Measurements from ENCODE around the gene GADL1. TPM values are rescaled to one million over a fixed set of nuclear protein-coding genes. Genes with fewer than 3 reads are reported as not detected.

The GADL1 gene
- total and polyA plus RNA-seq, 2 donors: 0.02 to 0.09 TPM

- no peak overlapping the region for H3K27ac ChIP-seq (ENCODE audit: low read depth in 1 of 2, low read length in 1 of 2)
- H3K4me1 ChIP-seq (ENCODE audit: control insufficient read depth in 2 of 2, insufficient read depth in 2 of 2, low read length in 2 of 2): peaks cover 2 to 3% of the 10 kb centered on the region in 2 donors
- no peak overlapping the region for H3K4me3 ChIP-seq (ENCODE audit: low read length in 2 of 2)
- H3K27me3 ChIP-seq (ENCODE audit: control insufficient read depth in 2 of 2, insufficient read depth in 1 of 2, low read length in 1 of 2): no peaks in the 10 kb centered on the region
- DNase-seq (ENCODE audit: low read depth in 6 of 9, low spot score in 9 of 9): no peak
- H3K36me3 ChIP-seq (ENCODE audit: control insufficient read depth in 2 of 2, insufficient read depth in 2 of 2, low read length in 1 of 2): no peaks in the 10 kb centered on the region
- 98% methylated on average over 1 of the region's 1 CpG for WGBS
- H3K9me3 ChIP-seq (ENCODE audit: control insufficient read depth in 2 of 2, insufficient read depth in 1 of 2, low read length in 1 of 2): no peaks in the 10 kb centered on the region
Measured at GRCh38 chr3:30733209-30733608, 161.3 kb downstream of the GADL1 start.

GRCh38 chr3:30730967-30731366 lies 163.5 kb downstream of the GADL1 start:
- H3K27me3 ChIP-seq (ENCODE audit: control insufficient read depth in 2 of 2, insufficient read depth in 1 of 2, low read length in 1 of 2): no peaks in the 10 kb centered on the region
- H3K4me1 ChIP-seq (ENCODE audit: control insufficient read depth in 2 of 2, insufficient read depth in 2 of 2, low read length in 2 of 2): peaks cover 2 to 3% of the 10 kb centered on the region in 2 donors
- H3K4me3 ChIP-seq (ENCODE audit: low read length in 2 of 2): no peak overlapping the region
- no peak for DNase-seq (ENCODE audit: low read depth in 6 of 9, low spot score in 9 of 9)
- 73% methylated on average over 3 of the region's 3 CpGs for WGBS
- H3K27ac ChIP-seq (ENCODE audit: low read depth in 1 of 2, low read length in 1 of 2): no peak overlapping the region
- H3K36me3 ChIP-seq (ENCODE audit: control insufficient read depth in 2 of 2, insufficient read depth in 2 of 2, low read length in 1 of 2): no peaks in the 10 kb centered on the region
- no peaks in the 10 kb centered on the region for H3K9me3 ChIP-seq (ENCODE audit: control insufficient read depth in 2 of 2, insufficient read depth in 1 of 2, low read length in 1 of 2)

GRCh38 chr3:30729936-30730335 lies 164.5 kb downstream of the GADL1 start:
- Histone ChIP-seq H3K27me3 (ENCODE audit: control insufficient read depth in 2 of 2, insufficient read depth in 1 of 2, low read length in 1 of 2) (no peaks in the 10 kb centered on the region), H3K9me3 (ENCODE audit: control insufficient read depth in 2 of 2, insufficient read depth in 1 of 2, low read length in 1 of 2) (no peaks in the 10 kb centered on the region), H3K4me3 (ENCODE audit: low read length in 2 of 2) (no peak overlapping the region), H3K36me3 (ENCODE audit: control insufficient read depth in 2 of 2, insufficient read depth in 2 of 2, low read length in 1 of 2) (no peaks in the 10 kb centered on the region), H3K27ac (ENCODE audit: low read depth in 1 of 2, low read length in 1 of 2) (no peak overlapping the region), H3K4me1 (ENCODE audit: control insufficient read depth in 2 of 2, insufficient read depth in 2 of 2, low read length in 2 of 2) (peaks cover 2 to 3% of the 10 kb centered on the region in 2 donors)
- no peak for DNase-seq (ENCODE audit: low read depth in 6 of 9, low spot score in 9 of 9)

GRCh38 chr3:30729512-30729911 lies 164.9 kb downstream of the GADL1 start:
- Histone ChIP-seq H3K36me3 (ENCODE audit: control insufficient read depth in 2 of 2, insufficient read depth in 2 of 2, low read length in 1 of 2) (no peaks in the 10 kb centered on the region), H3K27me3 (ENCODE audit: control insufficient read depth in 2 of 2, insufficient read depth in 1 of 2, low read length in 1 of 2) (no peaks in the 10 kb centered on the region), H3K27ac (ENCODE audit: low read depth in 1 of 2, low read length in 1 of 2) (no peak overlapping the region), H3K4me1 (ENCODE audit: control insufficient read depth in 2 of 2, insufficient read depth in 2 of 2, low read length in 2 of 2) (peaks cover 2 to 3% of the 10 kb centered on the region in 2 donors), H3K4me3 (ENCODE audit: low read length in 2 of 2) (no peak overlapping the region), H3K9me3 (ENCODE audit: control insufficient read depth in 2 of 2, insufficient read depth in 1 of 2, low read length in 1 of 2) (no peaks in the 10 kb centered on the region)
- peak in 4 of 9 donors; percentile 17 to 68 (median 33) for DNase-seq (ENCODE audit: low read depth in 6 of 9, low spot score in 9 of 9)
- WGBS: 29% methylated on average over 2 of the region's 2 CpGs

GRCh38 chr3:30728143-30728542 lies 166.3 kb downstream of the GADL1 start:
- no peaks in the 10 kb centered on the region for H3K27me3 ChIP-seq (ENCODE audit: control insufficient read depth in 2 of 2, insufficient read depth in 1 of 2, low read length in 1 of 2)
- 98% methylated on average over 4 of the region's 4 CpGs for WGBS
- no peak overlapping the region for H3K27ac ChIP-seq (ENCODE audit: low read depth in 1 of 2, low read length in 1 of 2)
- peaks cover 2 to 3% of the 10 kb centered on the region in 2 donors for H3K4me1 ChIP-seq (ENCODE audit: control insufficient read depth in 2 of 2, insufficient read depth in 2 of 2, low read length in 2 of 2)
- DNase-seq (ENCODE audit: low read depth in 6 of 9, low spot score in 9 of 9): no peak
- H3K9me3 ChIP-seq (ENCODE audit: control insufficient read depth in 2 of 2, insufficient read depth in 1 of 2, low read length in 1 of 2): no peaks in the 10 kb centered on the region
- H3K36me3 ChIP-seq (ENCODE audit: control insufficient read depth in 2 of 2, insufficient read depth in 2 of 2, low read length in 1 of 2): no peaks in the 10 kb centered on the region
- no peak overlapping the region for H3K4me3 ChIP-seq (ENCODE audit: low read length in 2 of 2)

GRCh38 chr3:30724863-30725262 lies 169.6 kb downstream of the GADL1 start:
- DNase-seq (ENCODE audit: low read depth in 6 of 9, low spot score in 9 of 9): no peak
- WGBS: 98% methylated on average over 3 of the region's 3 CpGs
- H3K36me3 ChIP-seq (ENCODE audit: control insufficient read depth in 2 of 2, insufficient read depth in 2 of 2, low read length in 1 of 2): no peaks in the 10 kb centered on the region

GRCh38 chr3:30723211-30723610 lies 171.2 kb downstream of the GADL1 start:
- Histone ChIP-seq H3K27ac (ENCODE audit: low read depth in 1 of 2, low read length in 1 of 2) (no peak overlapping the region), H3K36me3 (ENCODE audit: control insufficient read depth in 2 of 2, insufficient read depth in 2 of 2, low read length in 1 of 2) (no peaks in the 10 kb centered on the region), H3K9me3 (ENCODE audit: control insufficient read depth in 2 of 2, insufficient read depth in 1 of 2, low read length in 1 of 2) (no peaks in the 10 kb centered on the region), H3K27me3 (ENCODE audit: control insufficient read depth in 2 of 2, insufficient read depth in 1 of 2, low read length in 1 of 2) (no peaks in the 10 kb centered on the region), H3K4me3 (ENCODE audit: low read length in 2 of 2) (no peak overlapping the region), H3K4me1 (ENCODE audit: control insufficient read depth in 2 of 2, insufficient read depth in 2 of 2, low read length in 2 of 2) (no peaks in the 10 kb centered on the region)
- 95% methylated on average over 1 of the region's 1 CpG for WGBS
- no peak for DNase-seq (ENCODE audit: low read depth in 6 of 9, low spot score in 9 of 9)

More at GRCh38 chr3:30724863-30725262, 169.6 kb downstream of the GADL1 start:
- H3K9me3 ChIP-seq (ENCODE audit: control insufficient read depth in 2 of 2, insufficient read depth in 1 of 2, low read length in 1 of 2): no peaks in the 10 kb centered on the region
- H3K4me3 ChIP-seq (ENCODE audit: low read length in 2 of 2): no peak overlapping the region
- peaks cover 0 to 2% of the 10 kb centered on the region in 2 donors for H3K4me1 ChIP-seq (ENCODE audit: control insufficient read depth in 2 of 2, insufficient read depth in 2 of 2, low read length in 2 of 2)
- no peak overlapping the region for H3K27ac ChIP-seq (ENCODE audit: low read depth in 1 of 2, low read length in 1 of 2)
- H3K27me3 ChIP-seq (ENCODE audit: control insufficient read depth in 2 of 2, insufficient read depth in 1 of 2, low read length in 1 of 2): no peaks in the 10 kb centered on the region

- no peaks in the 10 kb centered on the region for H3K27me3 ChIP-seq (ENCODE audit: control insufficient read depth in 2 of 2, insufficient read depth in 1 of 2, low read length in 1 of 2)
- no peaks in the 10 kb centered on the region for H3K9me3 ChIP-seq (ENCODE audit: control insufficient read depth in 2 of 2, insufficient read depth in 1 of 2, low read length in 1 of 2)
- DNase-seq (ENCODE audit: low read depth in 6 of 9, low spot score in 9 of 9): no peak
- H3K27ac ChIP-seq (ENCODE audit: low read depth in 1 of 2, low read length in 1 of 2): no peak overlapping the region
- no peaks in the 10 kb centered on the region for H3K4me1 ChIP-seq (ENCODE audit: control insufficient read depth in 2 of 2, insufficient read depth in 2 of 2, low read length in 2 of 2)
- no peaks in the 10 kb centered on the region for H3K36me3 ChIP-seq (ENCODE audit: control insufficient read depth in 2 of 2, insufficient read depth in 2 of 2, low read length in 1 of 2)
- no peak overlapping the region for H3K4me3 ChIP-seq (ENCODE audit: low read length in 2 of 2)
- 95% methylated on average over 2 of the region's 2 CpGs for whole genome bisulfite sequencing
Measured at GRCh38 chr3:30721314-30721634, 173.2 kb downstream of the GADL1 start.

- no peak overlapping the region for H3K4me3 ChIP-seq (ENCODE audit: low read length in 2 of 2)
- no peaks in the 10 kb centered on the region for H3K36me3 ChIP-seq (ENCODE audit: control insufficient read depth in 2 of 2, insufficient read depth in 2 of 2, low read length in 1 of 2)
- H3K27me3 ChIP-seq (ENCODE audit: control insufficient read depth in 2 of 2, insufficient read depth in 1 of 2, low read length in 1 of 2): no peaks in the 10 kb centered on the region
- no peak overlapping the region for H3K27ac ChIP-seq (ENCODE audit: low read depth in 1 of 2, low read length in 1 of 2)
- no peaks in the 10 kb centered on the region for H3K4me1 ChIP-seq (ENCODE audit: control insufficient read depth in 2 of 2, insufficient read depth in 2 of 2, low read length in 2 of 2)
- 98% methylated on average over 5 of the region's 5 CpGs for WGBS
- no peaks in the 10 kb centered on the region for H3K9me3 ChIP-seq (ENCODE audit: control insufficient read depth in 2 of 2, insufficient read depth in 1 of 2, low read length in 1 of 2)
- no peak for DNase-seq (ENCODE audit: low read depth in 6 of 9, low spot score in 9 of 9)
Measured at GRCh38 chr3:30720586-30721313, 173.7 kb downstream of the GADL1 start.
